ENCODE results near the gene KAZN.

KAZN gene

DNA sequence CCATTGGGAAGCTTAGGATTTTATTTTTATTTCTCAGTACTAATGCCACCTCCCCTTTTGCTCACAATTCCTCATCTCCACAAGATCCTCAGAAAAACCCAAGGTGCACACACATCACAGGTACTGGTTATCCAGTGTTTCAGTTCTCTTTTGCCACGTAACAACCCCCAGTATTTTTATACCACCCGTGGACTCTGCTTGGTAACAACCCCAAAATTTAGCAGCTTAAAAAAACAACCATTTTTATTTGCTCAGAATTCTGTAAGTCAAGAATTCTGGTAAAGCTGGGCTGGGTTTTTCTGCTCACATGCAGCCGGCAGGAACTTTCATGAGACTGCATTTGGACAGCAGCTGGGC is 180.0 kb downstream of the KAZN start:
- DNase-seq: no peak

DNA sequence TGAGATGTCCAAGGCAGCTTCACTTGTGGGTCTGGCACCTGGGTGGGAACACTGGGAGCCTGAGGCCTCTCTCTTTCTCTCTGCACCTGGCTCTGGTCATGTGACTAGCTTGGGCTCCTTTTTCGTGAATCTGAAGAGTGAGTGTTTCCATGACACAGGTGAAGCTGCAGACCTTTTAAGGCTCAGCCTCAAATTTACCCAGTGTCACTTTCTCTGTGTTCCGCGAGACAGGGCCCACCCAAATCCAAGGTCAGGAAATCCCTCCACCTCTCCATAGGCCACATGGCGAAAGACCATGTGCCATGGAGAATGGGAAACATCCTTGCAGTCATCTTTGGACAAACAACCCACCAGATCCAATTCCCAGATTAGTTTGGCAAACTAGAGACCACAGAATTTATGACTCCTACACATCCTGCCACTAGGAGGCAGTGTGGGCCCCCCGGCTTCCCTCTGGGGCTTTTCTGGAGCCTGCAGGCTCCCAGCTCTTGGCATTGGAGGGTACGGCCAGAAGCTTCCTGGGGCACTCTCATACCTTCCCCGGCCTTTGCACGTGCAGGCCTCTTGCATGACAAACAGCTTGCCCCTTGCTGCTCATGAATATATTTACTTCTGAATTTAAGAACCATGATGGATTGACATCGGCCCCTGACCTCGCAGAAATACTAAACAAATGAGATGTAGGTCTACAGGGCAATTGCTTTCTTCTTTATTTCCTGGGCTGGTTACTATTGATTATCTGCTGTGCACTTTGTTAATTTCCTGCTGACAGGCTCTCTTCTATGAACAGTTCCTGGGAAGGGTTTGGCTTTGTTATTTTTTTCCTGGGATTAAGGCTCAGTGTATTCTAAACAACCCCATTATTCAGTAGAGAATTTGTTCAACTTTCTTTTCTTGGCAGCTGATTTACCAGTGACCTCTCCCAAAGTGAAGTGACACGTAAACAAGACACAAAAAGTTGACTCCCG is 180.7 kb downstream of the KAZN start:
- DNase-seq: peak; percentile 4

DNA sequence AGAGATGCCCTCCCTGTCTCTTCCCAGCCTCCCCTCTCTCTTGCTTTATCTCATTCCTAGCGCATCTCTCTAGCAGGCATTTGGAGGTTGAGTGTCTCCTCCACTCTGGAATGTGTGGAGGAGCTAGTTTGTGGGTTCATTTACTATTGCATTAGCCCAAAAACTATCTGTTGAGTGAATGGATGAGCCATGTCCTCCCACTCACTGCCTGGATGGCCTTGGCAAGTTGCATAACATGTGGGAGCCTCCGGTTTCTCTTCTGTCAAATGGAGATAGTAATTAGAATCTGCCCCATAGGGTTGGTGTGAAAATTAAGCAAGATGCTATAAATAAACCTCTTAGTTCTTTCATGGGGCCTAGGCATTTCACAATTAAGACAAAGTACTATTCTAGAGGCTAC is 181.8 kb downstream of the KAZN start:
- no peak for DNase-seq

DNA sequence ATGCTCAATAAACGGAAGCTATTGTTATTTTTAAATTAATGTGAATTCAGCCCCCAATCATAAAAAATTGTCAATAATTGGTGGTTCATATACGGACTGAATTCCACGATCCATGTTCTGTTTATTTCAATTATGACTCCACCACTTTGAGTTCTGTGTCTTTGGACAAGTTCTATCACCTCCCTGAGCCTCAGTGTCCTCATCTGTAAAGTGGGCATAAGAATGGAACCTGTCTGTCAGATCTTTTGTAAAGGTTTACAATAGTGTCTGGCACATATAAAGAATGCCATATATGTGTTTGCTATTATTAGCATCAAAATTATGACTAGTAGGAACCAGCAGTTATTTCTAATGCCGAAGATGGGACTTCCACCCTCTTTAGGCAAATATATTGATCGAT is 183.3 kb downstream of the KAZN start:
- DNase-seq: no peak

DNA sequence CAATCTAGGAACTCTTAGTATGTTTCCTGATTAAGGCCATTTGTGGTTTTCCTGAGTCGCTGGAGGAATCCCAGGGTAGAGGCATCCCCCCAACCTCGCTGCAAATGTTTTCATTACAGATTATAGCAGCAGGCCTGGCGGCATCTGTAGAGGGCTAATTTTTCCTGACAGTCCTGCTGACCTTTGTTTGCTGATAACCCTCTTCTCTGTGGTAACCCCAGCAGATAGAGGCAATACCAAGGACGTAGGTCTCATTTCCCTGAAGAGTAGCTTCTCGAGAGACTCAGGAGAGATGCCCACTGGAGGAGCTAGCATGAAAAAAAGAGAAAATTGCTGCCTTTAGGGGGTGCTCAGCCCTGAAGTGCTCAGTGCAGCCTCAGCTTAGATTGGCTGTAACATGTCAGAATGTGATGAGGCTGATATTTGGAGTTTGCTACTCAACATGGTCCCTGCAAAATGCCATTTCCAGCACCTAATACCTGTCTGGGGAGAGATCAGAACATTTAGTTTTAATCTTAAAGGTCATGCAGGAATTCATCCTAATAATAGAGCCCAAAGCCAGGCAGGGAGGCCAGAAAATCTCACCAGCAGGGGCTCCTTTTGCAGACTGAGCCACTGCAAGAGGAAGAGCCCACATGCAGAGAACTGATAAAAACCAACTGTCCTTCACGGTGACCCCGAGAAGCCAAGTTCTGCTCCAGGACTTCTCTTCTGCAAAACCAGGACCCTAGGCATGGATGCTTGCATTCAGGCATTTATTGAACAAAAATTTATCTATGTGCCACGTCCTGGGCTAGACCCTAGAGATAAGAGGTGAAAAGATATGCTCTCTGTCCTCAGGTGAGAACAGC is 184.5 kb downstream of the KAZN start:
- no peak for DNase-seq

GRCh38 chr1:14783592-14783886 is 185.1 kb downstream of the KAZN start:
- DNase-seq: no peak

- DNase-seq: no peak
Observed at GRCh38 chr1:14784790-14785773, 186.6 kb downstream of the KAZN start.

DNA sequence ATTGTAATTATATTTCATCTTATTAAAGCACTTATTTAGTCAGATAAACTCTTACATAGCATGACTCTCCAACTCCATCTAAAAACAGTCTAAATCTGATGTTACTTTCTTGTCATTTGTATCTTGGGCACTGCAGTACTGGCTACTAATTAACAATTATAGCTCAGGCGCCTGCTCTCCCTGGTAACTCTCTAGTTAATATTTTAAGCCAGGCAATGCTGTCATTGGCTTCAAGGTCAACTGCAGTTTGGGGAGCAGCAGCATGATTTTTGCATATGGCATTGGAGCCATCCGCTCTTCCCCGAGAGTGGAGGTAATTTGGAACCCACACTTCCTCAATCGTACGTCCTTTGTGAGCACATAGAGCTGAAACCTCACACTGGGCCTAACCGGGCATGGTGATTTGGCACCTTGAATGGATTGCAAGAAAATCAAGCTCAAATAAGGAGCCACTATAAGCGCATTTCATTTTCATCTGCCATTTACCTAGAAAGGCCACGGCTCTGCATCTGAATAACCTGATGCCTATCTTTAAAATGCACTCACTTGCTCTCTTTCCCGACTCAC is 187.7 kb downstream of the KAZN start:
- DNase-seq: no peak

DNA sequence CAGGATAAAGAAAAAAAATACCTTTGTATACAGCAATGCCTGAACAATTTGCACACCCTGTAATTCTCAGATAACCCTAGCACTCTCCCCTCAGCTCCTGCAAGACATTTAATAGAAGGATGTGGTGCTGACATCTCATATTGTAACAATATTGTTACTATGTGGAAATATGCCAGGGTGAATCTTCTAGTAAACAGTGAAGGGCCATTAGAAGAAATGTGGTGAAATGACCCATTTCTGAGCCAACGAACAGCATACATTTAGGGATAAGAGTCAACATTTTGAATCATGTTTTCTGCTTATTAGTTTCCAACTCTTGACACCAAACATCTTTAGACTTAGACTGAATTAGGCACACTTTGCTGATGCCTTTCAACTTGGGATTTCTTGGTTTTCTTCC is 188.2 kb downstream of the KAZN start:
- no peak for DNase-seq

DNA sequence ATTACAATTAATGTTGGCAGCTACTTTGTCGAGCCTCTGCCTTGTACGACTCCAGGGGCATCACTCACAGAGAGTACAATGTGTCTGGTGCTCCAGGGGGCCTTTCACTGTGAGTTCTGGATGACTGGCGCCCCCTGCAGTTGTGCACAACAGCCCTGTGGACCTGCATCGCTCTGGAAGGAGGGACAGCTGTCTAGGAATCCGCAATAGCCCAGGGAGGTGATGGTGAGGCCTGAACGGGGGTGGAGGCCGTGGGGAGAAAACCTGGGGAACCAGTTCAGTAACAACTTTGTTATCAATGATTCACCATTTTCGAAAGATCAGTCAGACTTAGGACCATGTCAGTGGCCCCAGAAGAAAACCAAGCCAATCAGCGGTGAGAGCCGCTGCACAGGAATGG is 189.1 kb downstream of the KAZN start:
- DNase-seq: no peak

- DNase-seq: no peak
Observed at GRCh38 chr1:14788080-14788479, 189.6 kb downstream of the KAZN start.

- DNase-seq: no peak
Observed at GRCh38 chr1:14790982-14791381, 192.5 kb downstream of the KAZN start.

DNA sequence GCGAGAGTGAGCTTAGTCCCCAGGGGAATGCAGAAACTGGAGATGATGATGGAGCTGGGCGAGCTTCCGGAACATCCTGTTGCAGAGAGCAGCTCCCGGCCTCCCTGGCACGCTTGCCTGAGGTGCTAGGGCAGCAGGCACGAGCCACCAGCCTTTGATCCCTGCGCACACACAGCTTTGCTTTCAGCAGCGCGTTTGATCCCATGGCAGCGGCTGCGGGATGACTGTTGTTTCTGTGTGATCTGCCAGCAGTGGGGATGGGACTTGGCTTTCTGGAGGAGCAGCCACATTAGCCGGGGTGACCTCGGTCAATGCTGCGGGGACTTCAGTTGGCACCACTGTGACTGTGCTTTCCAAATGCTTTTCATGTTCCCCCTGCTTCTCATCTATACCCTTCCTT is 193.2 kb downstream of the KAZN start:
- no peak for DNase-seq

GRCh38 chr1:14794136-14794768 is 195.8 kb downstream of the KAZN start:
- no peak for DNase-seq

- no peak for DNase-seq
Observed at GRCh38 chr1:14794906-14795305, 196.4 kb downstream of the KAZN start.

GRCh38 chr1:14795589-14795988 is 197.1 kb downstream of the KAZN start:
- DNase-seq: no peak

- DNase-seq: no peak
Observed at GRCh38 chr1:14800014-14800413, 201.5 kb downstream of the KAZN start.

- DNase-seq: no peak
Observed at GRCh38 chr1:14800500-14801076, 202.1 kb downstream of the KAZN start.

DNA sequence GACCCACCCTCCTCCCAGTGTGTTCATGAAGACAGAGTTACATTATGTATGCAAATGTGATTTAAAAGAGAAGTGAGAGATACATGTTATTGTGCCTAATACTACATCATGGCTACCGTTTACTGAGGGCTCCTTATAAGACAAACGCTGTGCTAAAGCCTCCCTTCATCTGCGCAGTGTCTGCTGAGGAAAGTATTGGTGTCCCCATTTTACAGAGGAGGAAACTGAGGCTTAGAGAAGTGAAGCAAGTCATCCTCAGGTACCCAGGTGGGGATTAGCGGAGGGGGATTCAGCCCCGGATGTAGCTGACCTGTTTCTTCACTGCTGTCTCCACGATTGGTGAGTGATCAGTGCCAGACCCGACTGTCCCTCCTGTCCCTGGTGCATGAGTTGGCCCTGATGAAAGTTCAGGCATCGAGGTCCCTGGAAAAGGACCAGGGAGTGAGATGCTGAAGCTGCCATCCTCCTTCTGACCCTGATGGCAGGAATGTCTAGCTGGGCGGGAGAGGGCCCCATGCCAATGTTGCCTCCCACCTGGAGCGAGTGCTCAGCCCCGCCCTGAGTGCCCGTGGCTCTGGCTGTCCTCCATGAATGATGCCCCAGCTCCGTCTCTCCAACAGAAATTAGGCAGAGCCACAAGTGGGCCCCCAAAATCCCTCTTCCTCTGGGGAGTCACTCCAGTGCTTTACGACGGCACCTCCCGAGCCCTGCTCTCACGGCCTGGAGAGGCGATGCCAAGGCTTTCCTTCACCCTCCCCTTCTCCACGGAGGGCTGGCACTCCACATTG is 204.7 kb downstream of the KAZN start:
- no peak for DNase-seq

GRCh38 chr1:14804626-14805025 is 206.1 kb downstream of the KAZN start:
- DNase-seq: no peak

GRCh38 chr1:14806772-14807171 is 208.3 kb downstream of the KAZN start:
- DNase-seq: no peak

All from activated T-cell treated with anti-CD3 and anti-CD28 coated beads for 4 hours (primary cell).